Esophagus muscularis mucosa (tissue), 3 donors: ENCODE data around the gene ALDH16A1.

Source experiments
- POLR2A ChIP-seq: fragments of 450-650 bp; IDR thresholded peaks from one replicate; pipeline ENCODE4 v1.6.1; 2017; ENCODE audit warnings: antibody characterized with exemption, moderate library complexity, mild to moderate bottlenecking, low read depth
- POLR2AphosphoS5 ChIP-seq, 2 donors: sonication (generic); formaldehyde crosslinking; IDR thresholded peaks; one replicate each; pipeline ENCODE4 v1.6.1; 2017; ENCODE audit warnings: antibody characterized with exemption in 2 of 2
- TF ChIP-seq, protein P1 (sequence below), 3 experiments: fragments of 200-600 bp in 2 of 3; fragments of 450-650 bp in 1 of 3; sonication (generic) in 2 of 3; IDR thresholded peaks; one replicate each; pipeline ENCODE4 v1.5.1; 2017 to 2019; ENCODE audit warnings: antibody characterized with exemption in 3 of 3, mild to moderate bottlenecking in 2 of 3, moderate library complexity in 1 of 3

DNA sequence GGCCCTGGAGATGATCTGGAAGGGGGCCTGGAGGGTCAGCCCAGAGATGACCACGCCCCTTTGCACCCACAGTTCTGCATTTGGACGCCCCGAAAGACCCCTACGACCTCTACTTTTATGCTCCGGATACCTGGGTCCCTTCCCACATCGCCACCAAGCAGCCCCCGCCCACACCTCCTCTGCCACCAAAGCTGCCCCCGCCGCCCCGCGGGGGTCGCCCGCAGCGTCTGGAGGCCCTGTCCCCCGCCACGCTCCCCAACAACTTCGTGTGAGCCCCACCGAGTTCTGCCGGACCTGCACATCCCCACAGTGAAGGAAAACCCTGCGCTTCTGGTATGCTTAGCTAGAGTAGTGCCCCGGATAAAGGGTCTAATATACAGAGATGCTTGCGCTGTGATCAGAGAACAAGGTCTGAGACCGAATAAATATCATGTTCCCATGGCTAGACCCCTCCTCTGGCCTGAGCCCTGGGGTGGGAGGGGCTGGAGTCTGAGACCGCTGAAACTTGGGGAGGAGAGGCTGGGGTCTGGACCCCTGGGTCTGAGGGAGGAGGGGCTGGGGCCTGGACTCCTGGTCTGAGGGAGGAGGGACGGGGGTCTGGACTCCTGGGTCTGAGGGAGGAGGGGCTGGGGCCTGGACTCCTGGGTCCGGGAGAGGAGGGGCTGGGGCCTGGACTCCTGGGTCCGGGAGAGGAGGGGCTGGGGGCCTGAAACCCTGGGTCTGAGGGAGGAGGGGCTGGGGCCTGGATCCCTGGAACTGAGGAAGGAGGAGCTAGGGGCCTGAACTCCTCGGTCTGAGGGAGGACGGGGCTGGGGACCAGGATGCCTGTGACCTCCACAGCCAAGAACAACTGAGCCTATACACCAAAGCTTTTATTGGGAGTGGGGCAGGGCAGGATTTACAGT lies 24.2 kb upstream of the ALDH16A1 start:
- TF ChIP-seq, protein P1, sequence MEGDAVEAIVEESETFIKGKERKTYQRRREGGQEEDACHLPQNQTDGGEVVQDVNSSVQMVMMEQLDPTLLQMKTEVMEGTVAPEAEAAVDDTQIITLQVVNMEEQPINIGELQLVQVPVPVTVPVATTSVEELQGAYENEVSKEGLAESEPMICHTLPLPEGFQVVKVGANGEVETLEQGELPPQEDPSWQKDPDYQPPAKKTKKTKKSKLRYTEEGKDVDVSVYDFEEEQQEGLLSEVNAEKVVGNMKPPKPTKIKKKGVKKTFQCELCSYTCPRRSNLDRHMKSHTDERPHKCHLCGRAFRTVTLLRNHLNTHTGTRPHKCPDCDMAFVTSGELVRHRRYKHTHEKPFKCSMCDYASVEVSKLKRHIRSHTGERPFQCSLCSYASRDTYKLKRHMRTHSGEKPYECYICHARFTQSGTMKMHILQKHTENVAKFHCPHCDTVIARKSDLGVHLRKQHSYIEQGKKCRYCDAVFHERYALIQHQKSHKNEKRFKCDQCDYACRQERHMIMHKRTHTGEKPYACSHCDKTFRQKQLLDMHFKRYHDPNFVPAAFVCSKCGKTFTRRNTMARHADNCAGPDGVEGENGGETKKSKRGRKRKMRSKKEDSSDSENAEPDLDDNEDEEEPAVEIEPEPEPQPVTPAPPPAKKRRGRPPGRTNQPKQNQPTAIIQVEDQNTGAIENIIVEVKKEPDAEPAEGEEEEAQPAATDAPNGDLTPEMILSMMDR (IDR thresholded peaks at IDR 0.05) = no peak
- no peak for TF ChIP-seq POLR2A
- no peak for TF ChIP-seq POLR2AphosphoS5 (IDR thresholded peaks at IDR 0.05)
